Gastrocnemius medialis (tissue), 4 donors: ENCODE data around the gene CHRNA10.
"Not testable (repeated sequence)": the region's sequence is repeated elsewhere in the genome, so short reads cannot be mapped to it uniquely, and the experiment has no call there.

ENCODE experiments used
- CTCF ChIP-seq, 5 experiments: fragments of 450-650 bp in 3 of 5; fragments of 200-600 bp in 2 of 5; sonication (generic) in 2 of 5; IDR thresholded peaks in 4 of 5; conservative IDR thresholded peaks in 1 of 5; 1 replicate in 4 of 5; 2 replicates in 1 of 5; pipeline ENCODE4 v1.5.1; 2016 to 2019; ENCODE audit warnings: antibody characterized with exemption in 5 of 5, mild to moderate bottlenecking in 3 of 5, moderate library complexity in 3 of 5
- POLR2A ChIP-seq, 2 donors: fragments of 450-650 bp; IDR thresholded peaks; one replicate each; pipeline ENCODE4 v1.6.1; 2017; ENCODE audit warnings: antibody characterized with exemption in 2 of 2, mild to moderate bottlenecking in 2 of 2, moderate library complexity in 2 of 2

- not testable (repeated sequence) for TF ChIP-seq CTCF (IDR thresholded peaks at IDR 0.05 in 4 of 5, conservative IDR thresholded peaks at IDR 0.05 in 1 of 5); POLR2A (IDR thresholded peaks at IDR 0.05)
Measured at GRCh38 chr11:3648843-3649242, 22.3 kb downstream of the CHRNA10 start.
